Breast epithelium (tissue), 3 donors: ENCODE data around the gene SMIM30.
"Not testable (repeated sequence)": the region's sequence is repeated elsewhere in the genome, so short reads cannot be mapped to it uniquely, and the experiment has no call there.

Experiments
- POLR2A ChIP-seq: fragments of 450-650 bp; IDR thresholded peaks from one replicate; pipeline ENCODE4 v1.6.1; 2016; ENCODE audit warnings: antibody characterized with exemption, mild to moderate bottlenecking, moderate library complexity
- TF ChIP-seq, protein P1 (sequence below), 3 donors: fragments of 450-650 bp; IDR thresholded peaks; one replicate each; pipeline ENCODE4 v1.5.1; 2016 to 2017; ENCODE audit warnings: antibody characterized with exemption in 3 of 3, mild to moderate bottlenecking in 3 of 3, moderate library complexity in 3 of 3

DNA sequence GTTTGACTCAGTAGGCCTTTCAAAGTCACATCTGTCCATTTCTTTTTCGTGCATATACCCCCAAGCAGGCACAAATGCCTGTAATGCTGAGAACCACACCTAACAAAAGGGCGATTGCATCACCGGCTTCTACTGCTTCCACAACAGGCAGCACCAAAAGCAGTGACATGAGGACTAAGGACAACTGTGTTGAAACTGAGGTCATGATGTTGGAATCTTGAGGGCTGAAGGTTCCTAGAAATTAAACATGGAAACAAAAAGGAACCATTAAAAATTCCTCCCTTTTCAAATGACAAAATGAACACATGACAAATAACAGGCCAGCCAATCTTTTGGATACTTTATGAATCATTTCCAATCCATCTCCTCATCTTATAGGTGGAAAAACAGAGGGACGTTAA, 980 bp downstream of the SMIM30 start:
- TF ChIP-seq, protein P1, sequence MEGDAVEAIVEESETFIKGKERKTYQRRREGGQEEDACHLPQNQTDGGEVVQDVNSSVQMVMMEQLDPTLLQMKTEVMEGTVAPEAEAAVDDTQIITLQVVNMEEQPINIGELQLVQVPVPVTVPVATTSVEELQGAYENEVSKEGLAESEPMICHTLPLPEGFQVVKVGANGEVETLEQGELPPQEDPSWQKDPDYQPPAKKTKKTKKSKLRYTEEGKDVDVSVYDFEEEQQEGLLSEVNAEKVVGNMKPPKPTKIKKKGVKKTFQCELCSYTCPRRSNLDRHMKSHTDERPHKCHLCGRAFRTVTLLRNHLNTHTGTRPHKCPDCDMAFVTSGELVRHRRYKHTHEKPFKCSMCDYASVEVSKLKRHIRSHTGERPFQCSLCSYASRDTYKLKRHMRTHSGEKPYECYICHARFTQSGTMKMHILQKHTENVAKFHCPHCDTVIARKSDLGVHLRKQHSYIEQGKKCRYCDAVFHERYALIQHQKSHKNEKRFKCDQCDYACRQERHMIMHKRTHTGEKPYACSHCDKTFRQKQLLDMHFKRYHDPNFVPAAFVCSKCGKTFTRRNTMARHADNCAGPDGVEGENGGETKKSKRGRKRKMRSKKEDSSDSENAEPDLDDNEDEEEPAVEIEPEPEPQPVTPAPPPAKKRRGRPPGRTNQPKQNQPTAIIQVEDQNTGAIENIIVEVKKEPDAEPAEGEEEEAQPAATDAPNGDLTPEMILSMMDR (IDR thresholded peaks at IDR 0.05) = not testable (repeated sequence)
- not testable (repeated sequence) for TF ChIP-seq POLR2A
